Calu3 (cell line): ENCODE measurements around the gene SV2B. TPM values are rescaled to one million over a fixed set of nuclear protein-coding genes. Genes with fewer than 3 reads are reported as not detected.

ENCODE experiments used
- BruUV-seq: library from RNA; stranded (reverse); fragments of 400-500 nt; replicated peaks from 2 replicates; lab custom pipeline; 2021; lab: Mats Ljungman, UMichigan
- CTCF ChIA-PET: fragments of 300-600 bp; sonication (Branson Sonifier 250); formaldehyde crosslinking; loops from one replicate; lab custom pipeline; 2022; ENCODE audit warnings: antibody characterized with exemption; lab: Charles Lee
- DNase-seq: peaks from one replicate; pipeline ENCODE4 v3.0.0; 2022
- H3K27ac Mint-ChIP-seq: one replicate; pipeline ENCODE4 v1.8.0; 2022; ENCODE audit warnings: mixed read lengths; ENCODE audit not compliant: unreplicated experiment
- H3K27me3 Mint-ChIP-seq: one replicate; pipeline ENCODE4 v1.8.0; 2022; ENCODE audit warnings: mixed read lengths; ENCODE audit not compliant: unreplicated experiment
- H3K36me3 Mint-ChIP-seq: one replicate; pipeline ENCODE4 v1.8.0; 2022; ENCODE audit warnings: mild to moderate bottlenecking, moderate library complexity, mixed read lengths; ENCODE audit not compliant: insufficient read depth, unreplicated experiment
- H3K4me1 Mint-ChIP-seq: one replicate; pipeline ENCODE4 v1.8.0; 2022; ENCODE audit warnings: mild to moderate bottlenecking, low read depth, mixed read lengths; ENCODE audit not compliant: unreplicated experiment
- H3K4me3 Mint-ChIP-seq: one replicate; pipeline ENCODE4 v1.8.0; 2022; ENCODE audit warnings: mild to moderate bottlenecking, low read depth, moderate library complexity, mixed read lengths; ENCODE audit not compliant: unreplicated experiment
- H3K9me3 Mint-ChIP-seq: one replicate; pipeline ENCODE4 v1.8.0; 2022; ENCODE audit warnings: low read depth, mixed read lengths; ENCODE audit not compliant: unreplicated experiment
- intact Hi-C: fragments of 100-400 bp; cut with micrococcal nuclease; formaldehyde crosslinking; loops from one replicate; pipeline ENCODE4 v1.10.0; 2022; ENCODE audit not compliant: unreplicated experiment
- total RNA-seq: library from RNA; stranded (reverse); gene quantifications from 2 replicates; pipeline ENCODE4 v1.2.3, GENCODE V29; 2022
- TF ChIP-seq, protein P1 (sequence below): fragments of 200-600 bp; IDR thresholded peaks from one replicate; pipeline ENCODE4 v1.8.0; 2022; ENCODE audit warnings: antibody characterized with exemption; ENCODE audit not compliant: unreplicated experiment

The SV2B gene
- total RNA-seq, 1 experiment from 2014 or later: 2.2 TPM

DNA sequence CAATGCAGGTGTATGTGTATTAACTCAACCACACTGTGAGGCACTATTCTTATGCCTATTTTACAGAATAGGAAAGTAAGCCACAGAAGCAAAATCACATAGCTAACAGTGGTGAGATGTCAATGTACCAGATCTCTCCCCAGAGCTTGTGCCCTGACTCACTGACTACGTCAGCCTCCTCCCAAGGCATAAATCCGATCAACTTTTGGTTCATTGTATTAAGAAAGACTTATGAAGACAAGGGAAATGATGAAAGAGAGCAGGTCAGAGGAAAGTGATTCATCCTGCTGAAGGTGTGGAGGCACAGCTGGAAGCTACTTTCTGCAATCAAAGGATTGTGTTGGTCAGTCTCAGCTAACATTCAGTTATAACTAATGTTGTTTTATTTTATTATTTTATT is 33.0 kb upstream of the SV2B start:
- no peak overlapping the region for H3K4me3 Mint-ChIP-seq
- peaks cover 4% of the 10 kb centered on the region for H3K27me3 Mint-ChIP-seq
- intact Hi-C loops: no loop called here
- peaks cover 3% of the 10 kb centered on the region for H3K9me3 Mint-ChIP-seq
- H3K27ac Mint-ChIP-seq: no peak overlapping the region
- H3K36me3 Mint-ChIP-seq: no peaks in the 10 kb centered on the region
- TF ChIP-seq, protein P1, sequence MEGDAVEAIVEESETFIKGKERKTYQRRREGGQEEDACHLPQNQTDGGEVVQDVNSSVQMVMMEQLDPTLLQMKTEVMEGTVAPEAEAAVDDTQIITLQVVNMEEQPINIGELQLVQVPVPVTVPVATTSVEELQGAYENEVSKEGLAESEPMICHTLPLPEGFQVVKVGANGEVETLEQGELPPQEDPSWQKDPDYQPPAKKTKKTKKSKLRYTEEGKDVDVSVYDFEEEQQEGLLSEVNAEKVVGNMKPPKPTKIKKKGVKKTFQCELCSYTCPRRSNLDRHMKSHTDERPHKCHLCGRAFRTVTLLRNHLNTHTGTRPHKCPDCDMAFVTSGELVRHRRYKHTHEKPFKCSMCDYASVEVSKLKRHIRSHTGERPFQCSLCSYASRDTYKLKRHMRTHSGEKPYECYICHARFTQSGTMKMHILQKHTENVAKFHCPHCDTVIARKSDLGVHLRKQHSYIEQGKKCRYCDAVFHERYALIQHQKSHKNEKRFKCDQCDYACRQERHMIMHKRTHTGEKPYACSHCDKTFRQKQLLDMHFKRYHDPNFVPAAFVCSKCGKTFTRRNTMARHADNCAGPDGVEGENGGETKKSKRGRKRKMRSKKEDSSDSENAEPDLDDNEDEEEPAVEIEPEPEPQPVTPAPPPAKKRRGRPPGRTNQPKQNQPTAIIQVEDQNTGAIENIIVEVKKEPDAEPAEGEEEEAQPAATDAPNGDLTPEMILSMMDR: no peak
- CTCF ChIA-PET: no interaction called here
- no TSS peak for BruUV-seq
- H3K4me1 Mint-ChIP-seq: peaks cover 11% of the 10 kb centered on the region
- DNase-seq: no peak

DNA sequence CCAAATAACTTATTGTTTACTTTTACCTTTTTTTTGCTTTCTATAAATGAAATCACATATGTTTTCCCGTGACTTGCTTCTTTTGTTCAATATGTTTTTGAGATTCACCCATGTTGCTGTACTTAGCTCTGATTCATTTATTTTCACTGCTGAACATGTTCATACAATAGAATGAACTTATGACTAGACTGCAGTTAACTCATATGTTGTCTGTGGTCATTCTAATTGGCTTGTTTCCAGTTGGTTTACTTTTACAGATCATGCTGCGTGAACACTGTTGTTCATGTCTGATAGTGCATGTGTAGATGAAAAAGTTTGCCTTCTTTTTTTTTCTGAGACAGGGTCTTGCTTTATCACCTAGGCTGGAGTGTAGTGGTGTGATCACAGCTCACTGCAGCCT is 31.6 kb upstream of the SV2B start:
- H3K9me3 Mint-ChIP-seq: peaks cover 3% of the 10 kb centered on the region
- no TSS peak for BruUV-seq

DNA sequence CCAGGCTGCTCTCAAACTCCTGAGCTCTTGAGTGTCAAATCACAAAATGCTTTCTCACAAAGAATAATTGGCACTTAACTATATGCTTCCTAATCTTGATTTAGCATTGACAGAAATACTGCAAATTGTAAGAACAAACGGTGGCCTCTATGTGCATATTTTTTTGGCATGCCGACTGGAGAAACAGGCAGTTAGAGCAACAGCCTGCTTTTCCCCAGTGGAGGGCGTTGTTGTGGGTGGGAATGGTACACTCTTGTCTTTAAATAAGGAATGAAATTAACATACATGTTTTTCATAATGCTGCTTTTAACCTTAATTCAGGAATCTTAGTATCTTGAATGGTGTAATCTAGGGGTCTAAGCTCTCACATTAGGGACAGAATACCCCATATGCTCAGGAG is 31.1 kb upstream of the SV2B start:
- intact Hi-C loops: no loop called here
- CTCF ChIA-PET: no interaction called here
- no peak overlapping the region for H3K27ac Mint-ChIP-seq

More for the DNA sequence above, 31.6 kb upstream of the SV2B start:
- CTCF ChIA-PET: no interaction called here
- no peak overlapping the region for H3K4me3 Mint-ChIP-seq
- H3K27me3 Mint-ChIP-seq: peaks cover 9% of the 10 kb centered on the region
- intact Hi-C loops: no loop called here
- no peak for DNase-seq
- TF ChIP-seq, protein P1: no peak
- no peak overlapping the region for H3K27ac Mint-ChIP-seq
- H3K4me1 Mint-ChIP-seq: peaks cover 11% of the 10 kb centered on the region
- no peaks in the 10 kb centered on the region for H3K36me3 Mint-ChIP-seq

DNA sequence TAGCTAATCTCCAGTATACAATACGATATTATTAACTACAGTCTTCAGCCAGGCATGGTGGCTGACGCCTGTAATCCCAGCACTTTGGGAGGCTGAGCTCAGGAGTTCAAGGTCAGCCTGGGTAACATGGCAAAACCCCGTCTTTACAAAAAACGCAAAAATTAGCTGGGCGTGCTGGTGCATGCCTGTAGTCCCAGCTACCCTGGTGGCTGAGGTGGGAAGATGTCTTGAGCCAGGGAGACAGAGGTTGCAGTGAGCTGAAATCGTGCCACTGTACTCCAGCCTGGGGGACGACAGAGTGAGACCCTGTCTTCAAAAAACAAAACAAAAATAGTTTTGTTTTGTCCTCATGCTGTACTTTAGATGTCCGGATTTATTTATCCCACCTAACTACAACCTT is 29.2 kb upstream of the SV2B start:
- DNase-seq: no peak
- Mint-ChIP-seq H3K36me3 (no peaks in the 10 kb centered on the region), H3K4me1 (peaks cover 11% of the 10 kb centered on the region), H3K9me3 (no peaks in the 10 kb centered on the region), H3K27me3 (peaks cover 9% of the 10 kb centered on the region), H3K4me3 (no peak overlapping the region), H3K27ac (no peak overlapping the region)
- TF ChIP-seq, protein P1: no peak
- CTCF ChIA-PET: interaction anchor here (1.3 kb wide), 1 partner anchor 15 kb away, joined by 4 read pairs; no protein-coding TSS in a partner anchor
- no TSS peak for BruUV-seq
- intact Hi-C loops: loop anchor here (5.0 kb wide), 1 partner anchor 71 kb away; no protein-coding TSS in a partner anchor

More for the DNA sequence above, 31.1 kb upstream of the SV2B start:
- DNase-seq: no peak
- no TSS peak for BruUV-seq
- H3K9me3 Mint-ChIP-seq: peaks cover 3% of the 10 kb centered on the region
- H3K4me1 Mint-ChIP-seq: peaks cover 11% of the 10 kb centered on the region
- no peak overlapping the region for H3K4me3 Mint-ChIP-seq
- peaks cover 9% of the 10 kb centered on the region for H3K27me3 Mint-ChIP-seq
- TF ChIP-seq, protein P1: no peak
- H3K36me3 Mint-ChIP-seq: no peaks in the 10 kb centered on the region
